H1 (cell line): ENCODE data around the gene OR52E2.

Source experiments
- CEBPB ChIP-seq: IDR thresholded peaks from 2 replicates; pipeline ENCODE4 v1.6.1; 2012; ENCODE audit warnings: low read depth, low read length
- CHD2 ChIP-seq: IDR thresholded peaks from 2 replicates; pipeline ENCODE4 v1.6.1; 2012; ENCODE audit warnings: low read length, improper control_type of control experiment
- GABPA ChIP-seq: IDR thresholded peaks from 2 replicates; pipeline ENCODE4 v1.6.1; 2011; ENCODE audit warnings: mild to moderate bottlenecking, low read length, moderate library complexity, borderline replicate concordance; ENCODE audit not compliant: insufficient read depth
- JUN ChIP-seq: IDR thresholded peaks from 2 replicates; pipeline ENCODE4 v1.6.1; 2011; ENCODE audit warnings: low read depth, mild to moderate bottlenecking, improper control_type of control experiment, low read length
- KDM1A ChIP-seq: fragments of 200-600, 300-600 bp; sonication (generic); IDR thresholded peaks from 2 replicates; pipeline ENCODE4 v1.7.1; 2016; ENCODE audit warnings: mild to moderate bottlenecking, low read length, borderline replicate concordance
- KDM4A ChIP-seq: IDR thresholded peaks from one replicate; pipeline ENCODE4 v1.7.1; 2012; ENCODE audit warnings: low read depth, mild to moderate bottlenecking, moderate library complexity, low read length, inconsistent platforms; ENCODE audit not compliant: severe bottlenecking
- RFX5 ChIP-seq: IDR thresholded peaks from 2 replicates; pipeline ENCODE4 v1.6.1; 2011; ENCODE audit warnings: low read depth, low read length, improper control_type of control experiment, borderline replicate concordance
- SIX5 ChIP-seq: IDR thresholded peaks from 2 replicates; pipeline ENCODE4 v1.6.1; 2011; ENCODE audit warnings: mild to moderate bottlenecking, low read depth, low read length
- SP1 ChIP-seq: IDR thresholded peaks from 2 replicates; pipeline ENCODE4 v1.6.1; 2011; ENCODE audit warnings: low read depth, low read length
- SP2 ChIP-seq: IDR thresholded peaks from 2 replicates; pipeline ENCODE4 v1.6.1; 2012; ENCODE audit warnings: mild to moderate bottlenecking, low read length, inconsistent platforms
- TAF1 ChIP-seq: IDR thresholded peaks from 2 replicates; pipeline ENCODE4 v1.6.1; 2011; ENCODE audit warnings: mild to moderate bottlenecking, low read depth, low read length
- TBP ChIP-seq: IDR thresholded peaks from 2 replicates; pipeline ENCODE4 v1.6.1; 2011; ENCODE audit warnings: low read depth, low read length, improper control_type of control experiment
- TF ChIP-seq, protein P1 (sequence below), 3 experiments: IDR thresholded peaks; 1 replicate in 2 of 3; 2 replicates in 1 of 3; pipeline versions ENCODE4 v1.5.1 to v1.6.1; 2011; ENCODE audit warnings: low read length in 3 of 3, mild to moderate bottlenecking in 3 of 3, inconsistent platforms in 2 of 3, low read depth in 1 of 3, moderate library complexity in 1 of 3; ENCODE audit not compliant: insufficient read depth in 1 of 3; ENCODE audit errors: control extremely low read depth in 1 of 3

- TF ChIP-seq, protein P1, sequence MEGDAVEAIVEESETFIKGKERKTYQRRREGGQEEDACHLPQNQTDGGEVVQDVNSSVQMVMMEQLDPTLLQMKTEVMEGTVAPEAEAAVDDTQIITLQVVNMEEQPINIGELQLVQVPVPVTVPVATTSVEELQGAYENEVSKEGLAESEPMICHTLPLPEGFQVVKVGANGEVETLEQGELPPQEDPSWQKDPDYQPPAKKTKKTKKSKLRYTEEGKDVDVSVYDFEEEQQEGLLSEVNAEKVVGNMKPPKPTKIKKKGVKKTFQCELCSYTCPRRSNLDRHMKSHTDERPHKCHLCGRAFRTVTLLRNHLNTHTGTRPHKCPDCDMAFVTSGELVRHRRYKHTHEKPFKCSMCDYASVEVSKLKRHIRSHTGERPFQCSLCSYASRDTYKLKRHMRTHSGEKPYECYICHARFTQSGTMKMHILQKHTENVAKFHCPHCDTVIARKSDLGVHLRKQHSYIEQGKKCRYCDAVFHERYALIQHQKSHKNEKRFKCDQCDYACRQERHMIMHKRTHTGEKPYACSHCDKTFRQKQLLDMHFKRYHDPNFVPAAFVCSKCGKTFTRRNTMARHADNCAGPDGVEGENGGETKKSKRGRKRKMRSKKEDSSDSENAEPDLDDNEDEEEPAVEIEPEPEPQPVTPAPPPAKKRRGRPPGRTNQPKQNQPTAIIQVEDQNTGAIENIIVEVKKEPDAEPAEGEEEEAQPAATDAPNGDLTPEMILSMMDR (IDR thresholded peaks at IDR 0.05; ENCODE audit: control extremely low read depth in 1 of 3, insufficient read depth in 1 of 3, low read depth in 1 of 3, low read length in 3 of 3), result no peak
- TF ChIP-seq SP2 (no peak), SIX5 (no peak), KDM4A (no peak), RFX5 (no peak), TAF1 (no peak), KDM1A (no peak), GABPA (no peak), CEBPB (no peak), SP1 (no peak), TBP (no peak), CHD2 (no peak), JUN (no peak)
Observed at GRCh38 chr11:5011254-5011653, 48.2 kb downstream of the OR52E2 start.
